GM12878 (cell line): ENCODE measurements around the gene DUSP12. TPM values are rescaled to one million over a fixed set of nuclear protein-coding genes. Genes with fewer than 3 reads are reported as not detected.

Experiments
- ATAC-seq: fragments of 200-7000 bp; cut with Tn5 transposase; 3 replicates; pipeline ENCODE4 v1.9.1; 2020; ENCODE audit warnings: mild to moderate bottlenecking, moderate library complexity
- BruUV-seq: library from RNA; stranded (reverse); fragments of 400-500 nt; replicated peaks from 2 replicates; lab custom pipeline; 2021; lab: Mats Ljungman, UMichigan
- CTCF ChIA-PET: fragments of 300-600 bp; sonication (Branson Sonifier 250); formaldehyde crosslinking; extraction: SDS; loops from one replicate; lab custom pipeline; 2021; ENCODE audit warnings: inconsistent platforms; lab: Yijun Ruan, JAX
- POLR2A ChIA-PET: fragments of 350-600 bp; formaldehyde crosslinking; extraction: SDS; loops from one replicate; lab custom pipeline; 2021; ENCODE audit warnings: inconsistent platforms; lab: Charles Lee
- RAD21 ChIA-PET: fragments of 300-600 bp; sonication (Branson Sonifier 250); formaldehyde crosslinking; loops from one replicate; lab custom pipeline; 2023; ENCODE audit warnings: antibody characterized with exemption; ENCODE audit not compliant: unreplicated experiment; lab: Charles Lee
- SMC1A ChIA-PET: fragments of 300-600 bp; sonication (Branson Sonifier 250); formaldehyde crosslinking; loops from one replicate; lab custom pipeline; 2023; ENCODE audit not compliant: unreplicated experiment, uncharacterized antibody; lab: Charles Lee
- DNase-seq: peaks from one replicate; pipeline ENCODE4 v3.0.0-alpha.2; 2011; ENCODE audit warnings: low read depth, low spot score
- FAIRE-seq: peaks from 3 replicates; lab custom pipeline; 2011; peaks lifted over from hg19 to GRCh38; lab: Jason Lieb, UNC
- H2AFZ ChIP-seq: 2 replicates; pipeline ENCODE4 v1.6.0; 2011; ENCODE audit warnings: low read depth, low read length, control low read depth; ENCODE audit not compliant: control insufficient read depth
- H3K27ac ChIP-seq: 2 replicates; pipeline ENCODE4 v1.5.1; 2011; ENCODE audit warnings: control low read depth; ENCODE audit not compliant: control insufficient read depth, insufficient read depth
- H3K27me3 ChIP-seq, 2 experiments: replicated peaks in 1 of 2; 2 replicates each; pipeline versions ENCODE4 v1.6.0 to v1.6.1; 2011; ENCODE audit warnings: low read length in 1 of 2; ENCODE audit not compliant: control insufficient read depth in 2 of 2, insufficient read depth in 2 of 2
- H3K36me3 ChIP-seq, 2 experiments: 2 replicates each; pipeline ENCODE4 v1.5.1; 2011; ENCODE audit warnings: low read length in 1 of 2; ENCODE audit not compliant: control insufficient read depth in 2 of 2, insufficient read depth in 2 of 2
- H3K4me1 ChIP-seq: 2 replicates; pipeline ENCODE4 v1.6.1; 2011; ENCODE audit warnings: mild to moderate bottlenecking, low read length, moderate library complexity, mixed read lengths; ENCODE audit not compliant: control insufficient read depth, insufficient read depth
- H3K4me2 ChIP-seq: 2 replicates; pipeline ENCODE4 v1.6.0; 2011; ENCODE audit warnings: control low read depth; ENCODE audit not compliant: control insufficient read depth, insufficient read depth
- H3K4me3 ChIP-seq: fragments of 200-600 bp; sonication (generic); 2 replicates; pipeline ENCODE4 v1.5.1; 2016
- H3K79me2 ChIP-seq: 2 replicates; pipeline ENCODE4 v1.6.0; 2011; ENCODE audit warnings: low read length; ENCODE audit not compliant: control insufficient read depth, insufficient read depth
- H3K9ac ChIP-seq: 2 replicates; pipeline ENCODE4 v1.8.0; 2011; ENCODE audit warnings: low read length, control low read depth, mixed read lengths; ENCODE audit not compliant: control insufficient read depth, insufficient read depth
- H3K9me3 ChIP-seq: replicated peaks from 3 replicates; pipeline ENCODE4 v1.5.1; 2011; ENCODE audit warnings: mild to moderate bottlenecking, low read length; ENCODE audit not compliant: control insufficient read depth, insufficient read depth
- H4K20me1 ChIP-seq: 2 replicates; pipeline ENCODE4 v1.6.0; 2011; ENCODE audit not compliant: control insufficient read depth, insufficient read depth
- BCL11A ChIP-seq: IDR thresholded peaks from 2 replicates; pipeline ENCODE4 v1.6.1; 2011; ENCODE audit warnings: low read depth, low read length
- E2F8 ChIP-seq: fragments of 450-650 bp; IDR thresholded peaks from 2 replicates; pipeline ENCODE4 v1.6.1; 2018; ENCODE audit warnings: mild to moderate bottlenecking, low read depth, moderate library complexity; ENCODE audit not compliant: partially characterized antibody
- EED ChIP-seq: sonication (generic); IDR thresholded peaks from 2 replicates; pipeline ENCODE4 v1.6.1; 2016; ENCODE audit warnings: antibody characterized with exemption, low read depth
- EZH2 ChIP-seq: IDR thresholded peaks from 2 replicates; pipeline ENCODE4 v1.6.1; 2012; ENCODE audit warnings: low read depth, mild to moderate bottlenecking, control low read depth, inconsistent platforms, low read length, borderline replicate concordance; ENCODE audit not compliant: control insufficient read depth
- FOXM1 ChIP-seq: IDR thresholded peaks from 2 replicates; pipeline ENCODE4 v1.6.1; 2012; ENCODE audit warnings: low read depth, mild to moderate bottlenecking, inconsistent platforms, low read length, moderate library complexity
- HDAC6 ChIP-seq: fragments of 200-600 bp; sonication (generic); IDR thresholded peaks from one replicate; pipeline ENCODE4 v1.8.0; 2017; ENCODE audit warnings: antibody characterized with exemption; ENCODE audit not compliant: unreplicated experiment
- MXI1 ChIP-seq: fragments of 150-350 bp; IDR thresholded peaks from 2 replicates; pipeline ENCODE4 v1.6.1; 2011; ENCODE audit warnings: low read depth, mild to moderate bottlenecking, inconsistent platforms, low read length, improper control_type of control experiment
- POLR2AphosphoS5 ChIP-seq: IDR thresholded peaks from 2 replicates; pipeline ENCODE4 v1.6.1; 2011; ENCODE audit warnings: mild to moderate bottlenecking, low read length, inconsistent platforms
- RELB ChIP-seq: fragments of 450-650 bp; IDR thresholded peaks from 2 replicates; pipeline ENCODE4 v1.6.1; 2017; ENCODE audit warnings: low read depth, mild to moderate bottlenecking, moderate library complexity
- SREBF1 ChIP-seq: IDR thresholded peaks from 2 replicates; pipeline ENCODE4 v1.6.1; 2012; ENCODE audit warnings: mild to moderate bottlenecking, low read length
- STAT1 ChIP-seq: fragments of 450-650 bp; conservative IDR thresholded peaks from 2 replicates; pipeline ENCODE4 v1.6.1; 2014; ENCODE audit warnings: antibody characterized with exemption, mild to moderate bottlenecking
- WRNIP1 ChIP-seq: IDR thresholded peaks from 2 replicates; pipeline ENCODE4 v1.6.1; 2011; ENCODE audit warnings: low read depth, low read length, improper control_type of control experiment, borderline replicate concordance
- ZBTB33 ChIP-seq: fragments of 450-650 bp; IDR thresholded peaks from 2 replicates; pipeline ENCODE4 v1.6.1; 2017; ENCODE audit warnings: mild to moderate bottlenecking
- WGBS: methylation state at CpG from one replicate; pipeline ENCODE4 v1.1.6; 2016; ENCODE audit warnings: low lambda C conversion rate; ENCODE audit not compliant: insufficient replicate concordance, insufficient coverage; ENCODE audit errors: missing lambda C conversion rate; 5-methylcytosine and 5-hydroxymethylcytosine counted together
- in situ Hi-C: fragments of 300-500 bp; cut with MboI; formaldehyde crosslinking; loops from 9 replicates; pipeline ENCODE4 v1.14.3; 2018; ENCODE audit warnings: mixed read lengths
- intact Hi-C: fragments of 100-400 bp; cut with micrococcal nuclease; formaldehyde crosslinking; loops from one replicate; pipeline ENCODE4 v1.14.2; 2022; ENCODE audit not compliant: unreplicated experiment
- polyA plus RNA-seq, 11 experiments: library from polyadenylated mRNA; depleted of rRNA in 4 of 11; unstranded in 6 of 11; stranded (reverse) in 5 of 11; fragments of >200 nt; fragmentation: Nextera tagmentation in 4 of 11; fragmentation: Illumina TruSeq in 1 of 11; extraction: Ambion mirVana in 4 of 11; extraction: Trizol in 1 of 11; gene quantifications; 1 replicate in 1 of 11; 2 replicates in 10 of 11; pipeline versions ENCODE4 v1.2.1 to v1.2.3, GENCODE V29; 2011 to 2016; ENCODE audit warnings: inconsistent platforms in 2 of 11, missing spikeins in 2 of 11, low read depth in 1 of 11
- total RNA-seq, 4 experiments: library from RNA; depleted of rRNA in 3 of 4; stranded (reverse); fragments of >200 nt in 3 of 4; fragmentation: Illumina TruSeq in 1 of 4; extraction: Trizol in 1 of 4; gene quantifications; 2 replicates each; pipeline versions ENCODE4 v1.2.1 to v1.2.3, GENCODE V29; 2013 to 2021

DUSP12 gene
- total and polyA plus RNA-seq, 10 of the 15 experiments (the other 5 are each of a cell fraction or from before 2014, with no cell fraction given), result 7.0 to 51.5 (median 35.4) TPM

GRCh38 chr1:161787355-161787754 lies 37.8 kb downstream of the DUSP12 start:
- H3K27ac ChIP-seq, result no peak overlapping the region
- no peak overlapping the region for H3K9ac ChIP-seq
- peaks cover 4% of the 10 kb centered on the region for H3K79me2 ChIP-seq
- RAD21 ChIA-PET, result no interaction called here
- H3K4me1 ChIP-seq, result peaks cover 6% of the 10 kb centered on the region
- H3K4me2 ChIP-seq, result no peak overlapping the region
- FAIRE-seq (no peak), ATAC-seq (no peak), DNase-seq (no peak)
- CTCF ChIA-PET, result interaction anchor here (0.9 kb wide), 1 partner anchor 250 kb away, joined by 4 read pairs; no protein-coding TSS in a partner anchor
- peaks cover 5 to 23% of the 10 kb centered on the region in 2 experiments for H3K36me3 ChIP-seq
- no peaks in the 10 kb centered on the region for H3K9me3 ChIP-seq
- no peaks in the 10 kb centered on the region for H4K20me1 ChIP-seq
- H3K27me3 ChIP-seq, result no peaks in the 10 kb centered on the region
- no peak for TF ChIP-seq E2F8
- no peak for TF ChIP-seq HDAC6
- no peak for TF ChIP-seq MXI1
- TF ChIP-seq RELB, result no peak
- TF ChIP-seq EED, result no peak
- TF ChIP-seq FOXM1, result no peak
- TF ChIP-seq POLR2AphosphoS5, result no peak
- no peak for TF ChIP-seq ZBTB33
- TF ChIP-seq STAT1, result no peak
- no peak for TF ChIP-seq BCL11A
- no peak for TF ChIP-seq WRNIP1
- no peak for TF ChIP-seq EZH2
- TF ChIP-seq SREBF1, result no peak
- POLR2A ChIA-PET, result no interaction called here
- H2AFZ ChIP-seq, result no peak overlapping the region
- no peak overlapping the region for H3K4me3 ChIP-seq
- intact Hi-C loops, result no loop called here
- SMC1A ChIA-PET, result no interaction called here
- 96% methylated on average over 4 of the region's 4 CpGs for WGBS
- BruUV-seq, result no TSS peak
- in situ Hi-C loops, result loop anchor here (5.0 kb wide), 1 partner anchor 250 kb away; no protein-coding TSS in a partner anchor
